PC-9 (cell line): ENCODE results near the gene RPTOR.

Experiments
- CTCF ChIP-seq: fragments of 200-600 bp; sonication (generic); conservative IDR thresholded peaks from 2 replicates; pipeline ENCODE4 v1.6.1; 2017; ENCODE audit warnings: mixed run types, antibody characterized with exemption, mild to moderate bottlenecking, moderate library complexity
- EZH2 ChIP-seq: fragments of 200-600 bp; sonication (generic); IDR thresholded peaks from 2 replicates; pipeline ENCODE4 v1.8.0; 2017; ENCODE audit warnings: antibody characterized with exemption, low read depth

DNA sequence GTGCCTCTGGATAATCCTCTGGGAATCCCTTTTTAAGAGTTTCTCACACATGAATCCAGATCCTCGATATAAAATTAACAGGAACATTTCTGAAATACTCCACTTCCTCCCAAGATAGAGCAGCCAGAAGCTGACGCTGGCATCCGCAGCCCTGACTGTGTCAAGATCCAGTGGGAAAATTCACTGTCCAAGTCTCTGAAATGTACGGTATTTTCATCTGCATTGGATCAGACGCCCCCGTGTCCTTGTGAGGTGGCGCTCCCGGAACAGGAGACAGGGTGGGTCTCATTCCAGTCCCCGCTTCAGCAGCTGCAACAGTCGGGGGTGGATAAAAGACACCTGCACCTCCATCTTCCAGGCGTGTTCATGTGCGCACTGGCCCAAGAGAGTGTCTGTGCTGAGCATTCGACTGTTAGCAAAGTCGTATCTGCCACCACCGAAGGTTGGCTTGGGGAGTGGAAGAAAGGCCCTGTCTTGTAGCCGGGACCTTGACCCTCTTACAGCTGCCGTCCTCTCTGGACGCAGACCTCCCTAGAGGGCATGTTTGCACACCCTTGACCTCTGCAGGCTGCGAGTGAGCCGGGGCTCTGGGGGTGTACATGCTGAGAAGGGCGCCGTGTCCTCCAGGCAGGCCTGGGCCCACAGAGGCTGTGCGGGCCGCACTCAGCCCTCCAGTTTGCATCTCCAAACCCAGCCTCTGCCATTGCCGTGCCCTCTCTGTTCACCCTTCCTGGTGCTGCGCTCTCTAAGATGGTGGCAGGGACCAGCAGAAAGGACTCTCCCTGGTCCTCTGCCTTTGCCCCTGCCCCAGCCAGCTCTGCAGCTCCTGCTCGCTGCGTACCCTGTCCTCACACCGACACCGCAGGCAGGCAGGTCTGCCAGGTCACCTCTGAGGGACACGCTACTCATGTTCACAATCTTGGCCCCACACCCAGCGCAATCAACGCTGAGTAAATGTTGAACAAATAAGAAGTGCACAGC, 375.0 kb downstream of the RPTOR start:
- no peak for TF ChIP-seq EZH2
- TF ChIP-seq CTCF: no peak
